ENCODE data around the gene MISP3.

DNA sequence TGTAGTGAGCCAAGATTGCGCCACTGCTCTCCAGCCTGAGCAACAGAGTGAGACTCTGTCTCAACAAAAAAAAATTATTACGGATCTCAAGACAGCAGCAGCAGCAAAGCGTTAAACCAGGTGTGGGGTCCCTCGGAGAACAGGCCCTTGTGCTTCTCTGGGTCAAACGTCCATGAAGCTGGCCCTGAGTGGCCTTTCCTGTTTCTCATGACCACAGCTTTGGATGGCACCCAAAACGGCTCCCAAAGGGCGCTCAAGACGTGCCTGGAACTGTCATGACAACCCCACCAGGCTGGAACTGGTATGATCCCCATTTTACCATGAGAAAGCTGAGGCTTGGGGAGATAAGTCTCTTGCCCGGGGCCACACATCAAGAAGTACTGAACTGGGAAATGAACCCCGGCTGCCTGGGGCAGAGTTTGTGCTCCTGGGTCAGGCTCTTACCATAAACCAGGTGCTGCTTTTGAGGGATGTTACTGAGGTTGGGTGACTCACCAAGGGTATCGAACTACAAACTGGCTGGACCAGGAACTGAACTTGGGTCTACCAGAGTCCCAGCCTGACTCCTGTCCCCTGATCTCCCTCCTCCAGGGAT lies 29.6 kb downstream of the MISP3 start:
- TF ChIP-seq CTCF (IDR thresholded peaks at IDR 0.05) (no peak), POLR2A (IDR thresholded peaks at IDR 0.05) (no peak)

All from body of pancreas (tissue), 4 donors.